Measurements from ENCODE around the gene PHOX2B.

DNA sequence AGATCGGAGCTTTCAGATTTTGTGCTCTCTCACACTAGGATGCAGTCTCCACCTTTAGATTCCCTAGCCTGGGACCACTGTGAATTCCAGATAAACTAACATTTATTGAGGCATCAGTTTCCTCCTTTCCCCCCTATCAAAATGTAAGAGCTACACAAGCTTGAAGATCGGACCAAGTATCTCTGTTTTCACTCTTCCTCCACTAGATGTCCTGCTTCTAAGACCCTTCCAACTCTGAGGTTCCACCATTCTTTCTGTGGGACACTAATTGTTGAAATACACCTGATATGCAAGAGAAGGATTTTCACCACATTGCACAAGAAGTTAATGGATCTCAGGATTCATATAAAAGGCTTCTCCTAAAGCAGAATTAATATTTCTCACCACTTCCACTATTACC is 43.0 kb upstream of the PHOX2B start:
- TF ChIP-seq, protein P1, sequence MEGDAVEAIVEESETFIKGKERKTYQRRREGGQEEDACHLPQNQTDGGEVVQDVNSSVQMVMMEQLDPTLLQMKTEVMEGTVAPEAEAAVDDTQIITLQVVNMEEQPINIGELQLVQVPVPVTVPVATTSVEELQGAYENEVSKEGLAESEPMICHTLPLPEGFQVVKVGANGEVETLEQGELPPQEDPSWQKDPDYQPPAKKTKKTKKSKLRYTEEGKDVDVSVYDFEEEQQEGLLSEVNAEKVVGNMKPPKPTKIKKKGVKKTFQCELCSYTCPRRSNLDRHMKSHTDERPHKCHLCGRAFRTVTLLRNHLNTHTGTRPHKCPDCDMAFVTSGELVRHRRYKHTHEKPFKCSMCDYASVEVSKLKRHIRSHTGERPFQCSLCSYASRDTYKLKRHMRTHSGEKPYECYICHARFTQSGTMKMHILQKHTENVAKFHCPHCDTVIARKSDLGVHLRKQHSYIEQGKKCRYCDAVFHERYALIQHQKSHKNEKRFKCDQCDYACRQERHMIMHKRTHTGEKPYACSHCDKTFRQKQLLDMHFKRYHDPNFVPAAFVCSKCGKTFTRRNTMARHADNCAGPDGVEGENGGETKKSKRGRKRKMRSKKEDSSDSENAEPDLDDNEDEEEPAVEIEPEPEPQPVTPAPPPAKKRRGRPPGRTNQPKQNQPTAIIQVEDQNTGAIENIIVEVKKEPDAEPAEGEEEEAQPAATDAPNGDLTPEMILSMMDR (IDR thresholded peaks at IDR 0.05; ENCODE audit: low read length) = no peak
- TF ChIP-seq EZH2phosphoT487 (IDR thresholded peaks at IDR 0.05; ENCODE audit: low read length) = no peak
